Panc1 (cell line): ENCODE measurements around the gene GNB2. TPM values are rescaled to one million over a fixed set of nuclear protein-coding genes. Genes with fewer than 3 reads are reported as not detected.
"Not testable (repeated sequence)": the region's sequence is repeated elsewhere in the genome, so short reads cannot be mapped to it uniquely, and the experiment has no call there.

Source experiments
- ATAC-seq: fragments of 200-7000 bp; cut with Tn5 transposase; 2 replicates; pipeline ENCODE4 v1.9.1; 2020; ENCODE audit warnings: mild to moderate bottlenecking, moderate library complexity
- BruUV-seq: library from RNA; stranded (reverse); fragments of 400-500 nt; replicated peaks from 2 replicates; lab custom pipeline; 2021; lab: Mats Ljungman, UMichigan
- CTCF ChIA-PET: fragments of 300-600 bp; sonication (Branson Sonifier 250); formaldehyde crosslinking; loops from one replicate; lab custom pipeline; 2022; ENCODE audit warnings: antibody characterized with exemption; lab: Charles Lee
- POLR2A ChIA-PET: fragments of 300-600 bp; sonication (Branson Sonifier 250); formaldehyde crosslinking; loops from one replicate; lab custom pipeline; 2022; ENCODE audit warnings: antibody characterized with exemption; lab: Charles Lee
- DNase-seq: peaks from one replicate; pipeline ENCODE4 v3.0.0-alpha.2; 2010; ENCODE audit warnings: low read depth, low spot score
- H3K27ac ChIP-seq: 2 replicates; pipeline ENCODE4 v1.5.1; 2011; ENCODE audit warnings: mild to moderate bottlenecking, low read length, inconsistent platforms
- H3K27me3 ChIP-seq: fragments of 200-500 bp; sonication (Bioruptor generic); 2 replicates; pipeline ENCODE4 v1.6.0; 2014; ENCODE audit warnings: low read length, inconsistent platforms; ENCODE audit not compliant: control insufficient read depth, insufficient read depth
- H3K36me3 ChIP-seq: fragments of 200-500 bp; sonication (Bioruptor generic); 2 replicates; pipeline ENCODE4 v1.5.1; 2014; ENCODE audit warnings: inconsistent platforms, mild to moderate bottlenecking, low read length, moderate library complexity; ENCODE audit not compliant: control insufficient read depth, insufficient read depth
- H3K4me1 ChIP-seq: 2 replicates; pipeline ENCODE4 v1.5.1; 2011; ENCODE audit warnings: inconsistent platforms, mild to moderate bottlenecking, low read length, moderate library complexity; ENCODE audit not compliant: control insufficient read depth, insufficient read depth
- H3K4me3 ChIP-seq, 2 experiments: 2 replicates each; pipeline ENCODE4 v1.5.1; 2011 to 2012; ENCODE audit warnings: low read depth in 2 of 2, low read length in 2 of 2, mild to moderate bottlenecking in 2 of 2, inconsistent platforms in 1 of 2, moderate library complexity in 1 of 2
- H3K9me3 ChIP-seq: fragments of 200-500 bp; sonication (Bioruptor generic); 2 replicates; pipeline ENCODE4 v1.5.1; 2014; ENCODE audit warnings: low read depth, mild to moderate bottlenecking, inconsistent platforms, low read length, moderate library complexity; ENCODE audit not compliant: control insufficient read depth, insufficient read depth
- CTCF ChIP-seq: fragments of 450-650 bp; IDR thresholded peaks from 2 replicates; pipeline ENCODE4 v1.5.1; 2017; ENCODE audit warnings: mild to moderate bottlenecking
- POLR2AphosphoS5 ChIP-seq: IDR thresholded peaks from 2 replicates; pipeline ENCODE4 v1.6.1; 2012; ENCODE audit warnings: mild to moderate bottlenecking, low read depth, low read length, moderate library complexity
- REST ChIP-seq, 2 experiments: IDR thresholded peaks; 2 replicates each; pipeline ENCODE4 v1.6.1; 2011 to 2012; ENCODE audit warnings: low read depth in 2 of 2, control low read depth in 1 of 2, low read length in 1 of 2, mild to moderate bottlenecking in 1 of 2, moderate library complexity in 1 of 2; ENCODE audit not compliant: insufficient read depth in 1 of 2
- SIN3A ChIP-seq: IDR thresholded peaks from 2 replicates; pipeline ENCODE4 v1.6.1; 2012; ENCODE audit warnings: low read depth, mild to moderate bottlenecking, low read length, moderate library complexity, borderline replicate concordance; ENCODE audit not compliant: insufficient read depth
- TCF7L2 ChIP-seq: IDR thresholded peaks from 2 replicates; pipeline ENCODE4 v1.6.1; 2011; ENCODE audit warnings: mild to moderate bottlenecking, low read depth, low read length, inconsistent platforms
- in situ Hi-C: cut with HindIII; loops from 2 replicates; pipeline ENCODE4 v1.10.0; 2016; ENCODE audit warnings: low sequenced_read_pairs, low pct_unique_long_range_greater_than_20kb
- intact Hi-C: fragments of 100-400 bp; cut with micrococcal nuclease; formaldehyde crosslinking; loops from one replicate; pipeline ENCODE4 v1.10.0; 2022; ENCODE audit not compliant: unreplicated experiment
- total RNA-seq: library from RNA; stranded (reverse); gene quantifications from one replicate; pipeline ENCODE4 v1.2.1, GENCODE V29; 2021; ENCODE audit not compliant: unreplicated experiment

Gene GNB2
- total RNA-seq, 1 experiment from 2014 or later, result 289 TPM

- peak; percentile 58; the same call in 1 of the 2 replicates for ATAC-seq
- TF ChIP-seq REST (IDR thresholded peaks at IDR 0.05; ENCODE audit: insufficient read depth in 1 of 2, low read depth in 2 of 2, low read length in 1 of 2) (peak; percentile 89 to 96), SIN3A (no peak)
- Histone ChIP-seq H3K27ac (no peak within 1 kb of the TSS), H3K4me1 (no peaks in the 10 kb centered on the region), H3K9me3 (no peaks in the 10 kb centered on the region), H3K4me3 (peak within 1 kb of the TSS in 1 of 2 experiments; percentile 4; a peak in 1 of 4 replicates), H3K27me3 (no peaks in the 10 kb centered on the region), H3K36me3 (no peaks in the 10 kb centered on the region)
- in situ Hi-C loops (no loop called here), intact Hi-C loops (no loop called here)
- CTCF ChIA-PET, result interaction anchor here (0.6 to 0.7 kb wide), 2 partner anchors 22 to 84 kb away, joined by 3 read pairs; no protein-coding TSS in a partner anchor
- DNase-seq, result no peak
- BruUV-seq, result no TSS peak
- POLR2A ChIA-PET, result interaction anchor here (0.7 kb wide), 1 partner anchor 561 kb away, joined by 5 read pairs; no protein-coding TSS in a partner anchor
Observed at GRCh38 chr7:100655908-100656674, 17.4 kb upstream of the GNB2 start, which contains the start of gene ACTL6B. Gene ACTL6B, minus strand, starts transcription at chr7:100656448. Its CDS starts 94 bp downstream, at chr7:100656354.

GRCh38 chr7:100662194-100662776, 11.3 kb upstream of the GNB2 start:
- H3K4me1 ChIP-seq, H3K9me3 ChIP-seq, H3K4me3 ChIP-seq, DNase-seq, CTCF ChIA-PET, H3K27ac ChIP-seq, ATAC-seq, BruUV-seq, H3K27me3 ChIP-seq, intact Hi-C loops, H3K36me3 ChIP-seq, in situ Hi-C loops: not testable (repeated sequence)
- POLR2A ChIA-PET, result interaction anchor here (0.6 to 1.0 kb wide), 2 partner anchors 21 to 439 kb away, joined by 3 to 4 read pairs; no protein-coding TSS in a partner anchor

GRCh38 chr7:100665168-100665726, 8.3 kb upstream of the GNB2 start:
- no peak overlapping the region for H3K27ac ChIP-seq
- H3K4me3 ChIP-seq, result no peak overlapping the region
- no peak for TF ChIP-seq REST (IDR thresholded peaks at IDR 0.05; ENCODE audit: insufficient read depth in 1 of 2, low read depth in 2 of 2, low read length in 1 of 2)
- TF ChIP-seq POLR2AphosphoS5, result no peak
- TF ChIP-seq CTCF, result no peak
- TF ChIP-seq TCF7L2, result no peak
- no peak for TF ChIP-seq SIN3A
- no peaks in the 10 kb centered on the region for H3K36me3 ChIP-seq
- H3K9me3 ChIP-seq, result no peaks in the 10 kb centered on the region
- H3K4me1 ChIP-seq, result no peaks in the 10 kb centered on the region
- in situ Hi-C loops (no loop called here), intact Hi-C loops (no loop called here)
- BruUV-seq, result no TSS peak
- ChIA-PET POLR2A (interaction anchor here (0.6 to 1.1 kb wide), 2 partner anchors 20 to 118 kb away, joined by 5 to 6 read pairs; no protein-coding TSS in a partner anchor), CTCF (no interaction called here)
- no peaks in the 10 kb centered on the region for H3K27me3 ChIP-seq
- ATAC-seq (no peak), DNase-seq (no peak)
